HG03442 (cell line): ENCODE results near the gene SEPTIN6.
A peak's percentile ranks its signal among the peaks of the same experiment; 100 is the strongest.

Experiments used
- ATAC-seq: cut with Tn5 transposase; IDR thresholded peaks from one replicate; pipeline ENCODE4 v1.9.1; 2021; ENCODE audit warnings: mild to moderate bottlenecking, moderate library complexity; ENCODE audit not compliant: unreplicated experiment

SEPTIN6 gene

DNA sequence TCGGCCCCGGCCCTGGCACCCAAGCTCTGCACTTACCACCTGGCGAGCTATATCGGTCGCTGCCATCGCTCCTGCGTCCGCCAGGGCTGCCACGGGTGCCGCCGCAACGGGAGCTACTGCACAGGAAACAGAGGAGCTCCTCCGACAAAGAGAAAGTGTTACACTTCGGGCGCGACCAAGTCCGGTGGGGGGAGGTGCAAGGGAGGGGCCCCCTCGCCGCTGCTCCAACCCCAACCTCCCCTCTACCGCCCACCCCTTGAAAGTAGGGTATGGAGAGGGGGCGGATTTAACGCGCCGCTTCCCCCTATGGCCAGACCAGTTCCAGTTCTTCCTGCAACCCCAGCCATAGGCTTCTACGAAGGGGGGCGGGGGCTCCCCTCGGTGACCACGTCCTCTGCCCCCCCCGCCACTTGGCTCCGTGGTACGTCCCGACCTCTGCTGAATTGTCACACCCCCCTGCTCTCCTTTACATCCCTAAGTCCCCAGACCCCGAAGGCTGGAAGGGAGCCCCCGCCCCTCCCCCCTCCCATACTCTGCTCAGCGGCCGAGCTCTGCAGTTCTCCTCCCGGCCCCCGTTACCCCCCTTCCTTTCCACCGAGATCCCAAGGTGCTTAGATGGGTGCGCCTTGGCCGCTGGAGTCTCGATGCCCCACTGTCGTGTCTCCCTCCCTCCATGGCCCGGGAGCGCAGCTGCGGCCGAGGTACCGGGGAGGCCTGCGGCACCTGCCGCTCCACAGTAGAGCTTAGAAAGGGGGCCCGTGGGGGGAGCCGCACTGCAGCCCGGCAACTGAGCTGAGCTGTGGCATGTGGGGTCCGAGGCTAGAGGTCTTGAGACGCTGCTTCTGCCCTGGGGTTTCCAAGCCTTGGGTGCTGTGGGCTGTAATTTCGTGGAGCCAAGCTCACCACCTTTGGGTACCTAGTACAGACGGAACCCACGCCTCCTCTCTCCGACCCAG, at the start of gene SEPTIN6:
TSS of gene SEPTIN6 (minus strand) at position 129 of the 956 bp plus-strand sequence. CDS start at position 66, 63 bp downstream.
- ATAC-seq, result peak; percentile 55

DNA sequence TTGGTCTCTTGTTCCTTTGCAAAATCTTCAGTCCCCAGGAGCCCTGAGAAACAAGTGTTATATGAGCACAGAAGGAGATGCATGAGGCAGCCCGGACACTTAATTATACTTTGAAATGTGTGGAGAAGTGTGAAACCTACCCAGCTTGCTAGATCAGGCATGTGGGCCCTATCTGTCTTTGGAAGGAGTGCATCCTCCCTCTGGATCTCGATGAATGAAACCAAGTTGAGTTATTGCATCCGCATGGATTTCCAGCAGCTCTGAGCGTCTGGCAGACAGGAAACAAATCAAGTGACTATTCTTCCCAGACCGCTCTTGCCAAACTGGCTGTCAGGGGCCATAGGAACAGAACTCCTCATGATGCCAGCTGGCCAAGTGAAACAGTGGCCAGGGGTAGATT, 45.8 kb upstream of the SEPTIN6 start:
- no peak for ATAC-seq

DNA sequence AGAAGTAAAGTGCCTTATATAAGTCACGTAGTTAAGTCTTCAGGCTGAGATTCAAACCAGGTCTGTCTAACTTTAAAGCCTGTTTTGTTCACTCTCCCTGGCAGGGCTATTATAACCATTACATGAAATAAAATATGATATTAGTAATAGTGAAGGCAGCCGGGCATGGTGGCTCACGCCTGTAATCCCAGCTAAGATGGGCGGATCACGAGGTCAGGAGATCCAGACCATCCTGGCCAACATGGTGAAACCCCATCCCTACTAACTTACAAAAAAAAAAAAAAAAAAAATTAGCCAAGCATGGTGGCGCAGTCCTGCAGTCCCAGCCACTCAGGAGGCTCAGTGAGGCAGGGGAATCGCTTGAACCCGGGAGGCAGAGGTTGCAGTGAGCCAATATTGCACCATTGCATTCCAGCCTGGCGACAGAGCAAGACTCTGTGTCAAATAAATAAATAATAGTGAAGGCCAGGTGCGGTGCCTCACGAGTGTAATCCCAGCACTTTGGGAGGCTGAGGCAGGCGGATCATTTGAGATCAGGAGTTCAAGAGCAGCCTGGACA, 43.3 kb upstream of the SEPTIN6 start:
- no peak for ATAC-seq

DNA sequence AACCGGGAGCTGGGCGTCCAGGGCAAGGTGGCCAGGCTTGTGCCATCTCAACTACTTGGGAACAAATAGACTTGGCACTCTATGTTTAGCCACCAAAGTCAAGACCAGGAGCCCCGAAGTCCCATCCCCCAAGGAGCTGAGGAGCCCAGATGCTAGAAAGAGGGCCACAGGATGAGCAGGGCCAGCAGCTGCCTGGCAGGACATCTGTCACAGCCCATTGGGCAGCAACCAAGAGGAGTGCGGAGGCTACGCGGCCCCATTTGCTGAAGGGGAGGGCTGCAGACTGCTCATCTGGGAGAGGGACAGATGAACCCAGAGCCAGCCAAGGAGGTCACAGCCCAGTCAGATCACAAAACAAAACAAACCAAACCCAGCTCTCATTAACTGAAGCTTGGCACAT, 42.5 kb upstream of the SEPTIN6 start:
- ATAC-seq, result no peak

DNA sequence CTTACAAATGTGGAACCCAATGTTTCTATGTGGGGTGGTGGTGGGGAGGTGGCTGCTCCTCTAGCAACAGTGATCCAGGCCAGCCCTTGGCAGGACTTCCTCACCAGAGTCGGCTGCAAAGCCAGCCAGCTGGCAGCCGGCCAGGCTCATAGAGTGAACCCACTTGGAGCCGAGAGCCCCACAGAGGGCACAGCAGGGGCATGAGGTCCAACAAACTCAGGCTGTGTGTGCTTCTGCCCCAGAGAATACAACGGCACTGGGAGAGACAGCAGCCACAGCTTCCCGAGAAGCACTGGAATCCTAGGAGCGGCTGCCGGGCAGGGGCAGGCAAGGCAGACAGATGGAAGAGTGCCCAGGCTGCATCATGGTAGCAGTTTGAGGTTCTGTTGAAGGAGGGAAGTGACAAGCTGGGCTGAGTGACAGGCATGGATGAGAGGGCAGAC, 42.0 kb upstream of the SEPTIN6 start:
- no peak for ATAC-seq

DNA sequence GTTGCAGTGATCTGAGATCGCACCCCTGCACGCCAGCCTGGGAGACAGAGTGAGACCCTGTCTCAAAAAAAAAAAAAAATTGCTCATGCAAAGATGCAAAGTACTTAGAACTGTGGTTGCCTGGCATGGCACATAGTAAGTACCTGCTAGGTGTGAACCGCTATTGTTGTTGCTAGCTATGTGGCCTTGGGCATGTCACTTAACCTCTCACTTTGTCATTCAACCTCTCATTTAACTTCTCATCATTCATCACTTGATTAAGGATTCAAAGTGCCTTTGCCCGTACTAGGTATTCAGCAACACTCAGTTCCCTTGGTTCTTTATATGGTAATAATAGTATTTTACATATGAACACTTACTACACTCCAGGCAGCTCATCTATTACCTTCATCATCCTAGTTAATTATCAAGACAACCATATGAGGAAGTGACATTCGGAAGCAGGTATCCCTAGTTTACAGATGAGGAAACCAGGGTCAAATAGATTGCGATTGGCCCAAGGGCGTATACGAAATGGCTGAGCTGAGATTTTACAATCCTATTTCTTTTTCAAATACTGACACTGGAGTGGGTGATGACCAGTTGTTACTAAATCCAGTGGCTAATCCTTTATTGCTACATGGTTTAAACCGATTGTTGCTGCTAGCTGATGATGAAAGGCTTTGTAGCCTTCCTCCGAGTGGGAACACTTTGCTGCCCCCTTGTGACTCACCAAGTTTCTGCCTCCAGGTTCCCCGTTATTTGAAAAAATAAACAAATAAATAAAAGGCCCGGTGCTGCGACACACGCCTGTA, 36.6 kb upstream of the SEPTIN6 start:
- no peak for ATAC-seq

DNA sequence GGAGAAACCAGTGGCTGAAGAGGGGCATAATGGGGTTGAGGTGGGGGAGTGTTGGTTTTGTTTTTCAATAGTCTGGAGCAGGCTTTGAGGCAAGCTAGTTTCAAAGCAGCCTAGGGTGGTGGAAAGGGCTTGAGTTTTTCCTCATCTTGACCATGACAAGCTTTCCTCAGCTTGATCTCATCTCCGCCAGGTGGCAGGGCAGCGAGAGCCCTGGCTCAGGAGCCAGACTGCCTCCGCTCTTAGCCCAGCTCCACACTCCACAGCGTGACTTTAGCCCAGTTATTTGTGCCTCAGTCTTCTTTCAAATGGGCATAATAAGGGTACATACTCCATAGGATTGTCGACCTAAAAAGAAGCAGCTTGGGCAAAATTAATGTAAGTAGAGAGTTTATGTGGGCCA, 35.5 kb upstream of the SEPTIN6 start:
- ATAC-seq, result no peak

DNA sequence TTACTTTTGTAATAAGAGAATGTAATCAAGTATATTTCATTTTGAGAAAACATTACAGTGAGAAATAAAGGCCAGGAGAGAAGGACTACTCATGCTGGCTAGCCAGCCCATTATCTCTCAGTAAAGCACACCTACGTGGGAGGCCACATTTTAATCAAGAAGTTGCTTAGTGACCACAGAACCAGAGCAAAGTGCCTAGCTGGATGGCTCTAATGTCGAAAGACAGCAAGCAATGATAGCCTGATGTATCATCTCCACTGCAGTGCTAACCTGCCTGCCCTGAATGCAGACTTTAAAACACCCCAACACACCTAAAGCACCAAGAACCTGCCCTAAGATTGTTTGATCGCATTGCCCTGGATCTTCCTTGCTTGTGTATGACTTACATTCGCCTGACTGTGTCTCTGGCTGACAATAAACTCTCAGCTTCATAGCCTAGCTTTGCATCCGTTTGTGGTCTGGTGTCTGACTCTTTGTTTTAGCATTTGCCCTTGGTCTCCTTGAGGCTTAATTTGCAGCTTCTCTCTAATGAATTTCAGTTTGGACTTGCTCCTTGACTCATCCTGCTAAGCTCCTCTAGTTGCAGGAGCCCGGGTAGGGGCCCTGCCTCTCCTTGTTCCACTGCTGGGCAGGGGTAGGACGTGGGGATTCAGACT, 34.1 kb upstream of the SEPTIN6 start:
- ATAC-seq, result no peak

DNA sequence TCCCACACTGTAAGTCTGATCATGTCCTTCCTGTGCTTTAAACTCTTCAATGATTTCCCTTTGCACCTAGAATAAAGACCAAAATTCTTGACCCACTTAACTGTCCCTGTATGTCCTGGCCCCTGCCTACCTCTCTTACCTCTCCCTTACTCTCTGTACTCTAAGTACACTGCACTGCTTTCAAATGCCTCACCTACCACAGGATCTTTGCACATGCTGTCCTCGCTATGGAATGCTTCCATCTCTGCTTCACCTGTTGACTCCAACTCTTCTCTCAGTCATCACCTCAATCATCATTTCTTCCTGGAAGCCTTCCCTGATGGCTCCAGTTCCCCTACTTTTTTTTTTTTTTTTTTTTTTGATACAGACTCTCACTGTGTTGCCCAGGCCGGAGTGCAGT, 29.0 kb upstream of the SEPTIN6 start:
- ATAC-seq, result no peak

DNA sequence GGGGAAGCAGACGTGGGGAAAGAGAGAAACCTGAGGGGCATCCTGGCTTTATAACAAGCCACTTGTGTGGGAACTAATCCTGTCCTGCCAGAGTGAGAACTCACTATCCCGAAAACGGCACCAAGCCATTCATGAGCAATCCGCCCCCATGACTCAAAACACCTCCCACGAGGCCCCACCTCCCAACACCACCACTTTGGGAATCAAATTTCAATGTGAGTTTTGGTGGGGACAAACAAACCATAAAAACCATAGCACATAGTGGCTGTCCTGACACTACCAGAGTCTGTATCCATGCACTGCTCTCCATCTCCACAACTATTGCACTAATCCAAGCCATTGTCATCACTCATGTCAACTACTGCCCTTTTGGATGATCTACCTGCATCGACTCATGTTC, 28.5 kb upstream of the SEPTIN6 start:
- no peak for ATAC-seq

DNA sequence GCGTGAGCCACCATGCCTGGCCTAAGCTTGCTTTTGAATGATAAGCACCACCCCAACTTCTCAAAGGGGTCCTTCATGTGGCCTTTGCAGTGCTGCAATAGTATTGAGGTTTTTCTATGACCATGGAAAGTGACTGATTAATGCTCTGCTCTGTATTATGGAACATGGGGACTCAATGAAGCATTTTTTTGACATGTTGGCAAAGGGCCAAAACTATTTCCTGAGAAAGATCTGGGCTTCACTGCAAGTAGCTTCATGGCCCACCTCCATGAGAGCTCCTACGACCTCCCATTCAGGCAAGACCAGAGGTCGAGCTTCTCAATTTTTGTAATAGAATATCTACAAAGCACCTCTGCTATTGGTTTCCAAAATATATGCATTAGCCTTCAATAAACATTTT, 16.7 kb upstream of the SEPTIN6 start:
- no peak for ATAC-seq

DNA sequence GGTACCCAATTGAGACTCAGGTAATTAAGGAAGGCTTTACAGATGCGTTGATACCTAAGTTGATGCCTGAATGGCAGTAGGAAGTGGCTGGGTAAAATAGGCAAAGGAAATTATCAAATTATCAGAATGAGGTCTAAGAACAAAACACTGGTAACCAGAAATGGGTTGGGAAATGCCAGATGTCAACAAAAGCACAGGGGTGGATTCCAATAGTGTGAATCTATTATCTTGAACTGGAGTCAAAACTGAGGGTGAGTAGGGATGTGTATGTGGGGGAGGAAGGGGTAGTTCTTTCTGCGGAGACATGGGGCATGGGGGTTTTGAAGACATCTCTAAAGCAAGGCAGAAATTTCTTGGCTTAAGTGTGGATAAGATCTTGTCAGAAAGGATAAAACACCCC, 16.0 kb upstream of the SEPTIN6 start:
- ATAC-seq, result no peak

DNA sequence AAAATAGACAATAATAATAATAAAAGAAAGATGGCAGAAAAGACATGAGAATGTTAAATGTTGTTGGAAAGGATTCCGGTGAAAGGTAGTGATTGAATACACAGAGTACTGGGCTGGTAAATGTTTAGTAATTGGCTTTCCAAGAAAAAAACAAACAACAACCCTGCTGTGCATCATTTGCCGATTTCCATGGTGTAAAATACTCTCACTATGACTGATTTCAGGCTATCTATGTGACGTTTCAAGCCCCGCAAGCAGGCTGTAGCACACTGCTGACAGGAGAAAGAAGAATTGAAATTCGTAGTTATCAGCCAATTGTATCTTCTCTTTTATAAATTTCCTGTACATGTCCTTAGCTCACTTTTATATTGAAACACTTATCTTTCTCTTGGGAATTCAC, 13.6 kb upstream of the SEPTIN6 start:
- ATAC-seq, result no peak

DNA sequence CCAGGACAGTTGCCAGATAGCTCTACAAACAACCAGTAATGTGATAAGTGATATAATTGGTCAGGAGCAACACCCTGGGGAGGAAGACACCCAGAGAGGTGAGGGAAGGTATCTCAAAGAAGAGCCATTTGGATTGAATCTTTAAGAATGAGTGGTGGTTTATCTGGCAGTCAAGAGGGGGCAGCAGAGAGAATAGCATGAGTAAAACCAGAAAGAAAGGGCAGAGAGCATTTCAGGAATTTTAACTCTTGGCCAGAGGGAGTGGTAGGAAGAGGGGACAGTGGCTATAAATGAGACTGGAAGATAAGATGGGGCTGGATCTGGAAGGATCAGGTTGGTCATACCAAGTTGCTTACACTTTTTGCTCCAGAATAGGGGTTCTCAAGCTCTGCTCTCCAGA, 5.9 kb upstream of the SEPTIN6 start:
- no peak for ATAC-seq

DNA sequence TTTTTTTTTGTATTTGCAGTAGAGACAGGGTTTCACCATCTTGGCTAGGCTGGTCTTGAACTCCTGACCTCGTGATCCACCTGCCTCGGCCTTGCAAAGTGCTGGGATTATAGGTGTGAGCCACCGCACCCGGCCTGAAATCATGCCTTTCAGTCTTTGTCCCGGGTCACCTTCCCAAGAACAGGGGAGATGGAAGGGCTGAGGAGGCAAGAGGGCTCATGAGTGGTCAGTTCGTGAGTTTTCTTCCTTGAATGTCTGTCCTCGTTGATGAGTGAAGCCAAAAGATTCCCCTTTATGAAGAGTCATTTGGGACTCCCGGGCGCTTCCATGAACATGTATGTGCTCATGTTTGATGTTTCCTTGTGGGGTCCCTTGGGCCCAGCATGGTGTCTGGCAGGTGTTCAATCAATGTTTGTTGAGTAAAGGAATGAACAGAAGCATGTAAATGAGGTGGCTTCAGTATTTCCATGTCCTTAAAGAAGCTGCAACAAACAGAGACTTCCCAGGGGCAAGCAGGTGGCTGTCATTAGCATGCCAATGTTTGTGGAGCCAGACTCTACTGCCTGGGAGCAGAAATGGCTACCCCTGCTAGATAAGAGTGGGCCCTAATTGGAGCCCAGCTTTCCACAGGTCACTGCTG, 3.4 kb upstream of the SEPTIN6 start:
- ATAC-seq, result no peak

DNA sequence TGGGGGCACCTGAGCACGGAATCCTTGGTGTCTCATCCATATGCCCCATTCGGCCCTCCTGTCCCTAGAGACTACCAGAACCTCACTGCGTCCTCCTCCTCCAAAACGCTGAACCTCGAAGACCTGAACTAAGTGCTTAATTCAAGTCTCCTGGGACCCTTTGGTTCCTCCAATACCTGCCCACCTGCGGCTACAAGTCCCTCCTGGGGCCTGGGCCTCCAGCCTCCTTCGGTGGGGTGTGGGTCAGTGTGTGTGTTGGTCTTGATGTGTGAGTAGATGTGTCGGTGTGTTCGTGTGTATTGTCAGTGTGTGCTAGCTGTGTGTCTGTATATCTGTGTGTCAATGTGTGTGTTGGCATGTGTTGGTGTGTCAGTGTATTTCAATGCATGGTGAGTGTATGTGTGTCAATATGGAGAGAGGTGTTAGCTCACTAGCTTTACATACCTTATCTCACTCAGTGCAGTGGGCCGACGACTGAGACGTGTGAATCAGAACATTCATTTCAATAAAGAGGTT, 2.6 kb upstream of the SEPTIN6 start:
- no peak for ATAC-seq

DNA sequence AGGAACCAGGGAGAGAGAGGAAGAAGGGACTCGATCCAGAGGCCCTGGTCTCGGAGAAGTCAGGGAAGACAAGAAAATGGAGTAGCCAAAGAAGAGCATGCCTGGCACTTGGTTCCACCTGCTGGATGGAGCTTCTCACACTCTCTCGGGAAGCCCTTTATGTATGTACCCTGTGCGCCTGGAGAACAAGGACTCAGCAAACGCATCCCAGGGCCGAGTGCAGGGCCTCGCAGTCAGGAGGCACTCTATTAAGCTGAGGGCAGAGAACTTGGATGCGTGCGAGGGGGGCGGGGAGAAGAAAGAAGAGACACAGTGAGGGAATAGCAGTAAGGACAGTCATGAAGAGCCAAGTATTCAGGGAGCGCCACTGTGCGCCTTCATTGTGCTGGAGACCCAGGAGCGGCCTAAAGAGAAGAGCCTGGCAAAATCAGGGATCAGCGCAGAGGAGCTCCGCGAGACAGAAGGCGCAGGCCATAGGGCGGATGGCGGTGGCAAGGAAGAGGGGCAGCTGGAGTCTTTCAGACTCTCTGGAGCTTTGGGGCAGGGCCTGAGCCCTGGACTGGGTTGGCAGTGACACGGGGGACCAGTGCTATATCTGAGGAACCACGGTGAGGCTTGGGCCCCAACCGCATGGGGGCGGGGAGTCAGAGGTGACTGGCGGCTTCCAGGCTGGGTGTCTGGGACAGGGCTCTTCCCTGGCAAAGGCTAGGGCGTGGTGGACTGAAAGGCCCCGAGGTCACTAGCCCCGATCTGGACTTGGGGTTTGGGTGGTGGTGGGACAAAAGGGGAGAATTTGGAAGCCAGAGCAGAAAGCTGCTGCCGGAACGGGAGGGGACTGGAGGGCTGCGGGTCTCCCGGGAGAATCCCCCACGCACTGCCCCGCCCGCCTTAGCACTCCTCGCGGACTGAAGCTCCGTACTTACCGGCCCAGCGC, 1.9 kb upstream of the SEPTIN6 start:
- ATAC-seq, result no peak

DNA sequence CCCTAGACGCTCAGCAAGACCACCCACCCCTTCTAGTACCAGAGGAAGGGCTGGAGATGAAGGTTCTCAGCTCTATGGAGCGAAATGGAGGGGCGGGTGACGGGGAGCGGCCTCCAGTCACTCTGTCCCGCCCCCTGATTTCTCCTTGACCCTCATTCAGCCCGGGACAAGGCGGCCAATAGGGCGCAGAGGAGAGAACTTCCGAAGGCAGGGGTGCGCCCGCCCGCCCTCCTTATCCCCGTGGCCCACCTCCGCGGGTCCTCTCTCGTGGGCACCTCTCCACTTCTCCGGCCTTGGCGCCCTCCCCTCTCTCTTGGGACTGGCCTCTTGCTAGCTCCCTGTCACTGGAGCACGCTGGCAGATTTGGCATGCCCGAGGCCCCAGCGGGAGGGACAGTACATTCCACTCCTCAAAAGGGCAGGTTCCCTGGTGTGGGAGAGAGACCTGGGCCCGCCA, 1.1 kb upstream of the SEPTIN6 start:
- ATAC-seq, result no peak
